Measurements from ENCODE around the gene MTHFD1L.
"Not testable (repeated sequence)": the region's sequence is repeated elsewhere in the genome, so short reads cannot be mapped to it uniquely, and the experiment has no call there.

MTHFD1L gene

GRCh38 chr6:150846641-150847040, 18.9 kb upstream of the MTHFD1L start:
- H3K36me3 ChIP-seq (ENCODE audit: control insufficient read depth, insufficient read depth, low read length): no peaks in the 10 kb centered on the region
- no peak overlapping the region for H3K9ac ChIP-seq (ENCODE audit: low read length)
- H3K27me3 ChIP-seq (ENCODE audit: control insufficient read depth, insufficient read depth, low read length): no peaks in the 10 kb centered on the region
- H3K9me3 ChIP-seq (ENCODE audit: control insufficient read depth, low read length): no peaks in the 10 kb centered on the region
- no peak overlapping the region for H3K4me3 ChIP-seq (ENCODE audit: low read length)
- H3K4me1 ChIP-seq (ENCODE audit: control insufficient read depth, insufficient read depth, low read length): no peaks in the 10 kb centered on the region

- Histone ChIP-seq H3K4me1 (ENCODE audit: control insufficient read depth, insufficient read depth, low read length) (no peaks in the 10 kb centered on the region), H3K27me3 (ENCODE audit: control insufficient read depth, insufficient read depth, low read length) (no peaks in the 10 kb centered on the region), H3K9ac (ENCODE audit: low read length) (no peak overlapping the region), H3K36me3 (ENCODE audit: control insufficient read depth, insufficient read depth, low read length) (no peaks in the 10 kb centered on the region), H3K9me3 (ENCODE audit: control insufficient read depth, low read length) (no peaks in the 10 kb centered on the region), H3K4me3 (ENCODE audit: low read length) (no peak overlapping the region)
These were observed 17.1 kb upstream of the MTHFD1L start for GRCh38 chr6:150848400-150848799.

- peaks cover 20% of the 10 kb centered on the region for H3K4me1 ChIP-seq (ENCODE audit: control insufficient read depth, insufficient read depth, low read length)
- H3K4me3 ChIP-seq (ENCODE audit: low read length); H3K9ac ChIP-seq (ENCODE audit: low read length); H3K9me3 ChIP-seq (ENCODE audit: control insufficient read depth, low read length); H3K36me3 ChIP-seq (ENCODE audit: control insufficient read depth, insufficient read depth, low read length); H3K27me3 ChIP-seq (ENCODE audit: control insufficient read depth, insufficient read depth, low read length): not testable (repeated sequence)
These were observed 11.1 kb upstream of the MTHFD1L start for GRCh38 chr6:150854392-150854791.

GRCh38 chr6:150855171-150855570, 10.3 kb upstream of the MTHFD1L start:
- not testable (repeated sequence) for H3K4me3 ChIP-seq (ENCODE audit: low read length); H3K9me3 ChIP-seq (ENCODE audit: control insufficient read depth, low read length); H3K36me3 ChIP-seq (ENCODE audit: control insufficient read depth, insufficient read depth, low read length); H3K9ac ChIP-seq (ENCODE audit: low read length); H3K27me3 ChIP-seq (ENCODE audit: control insufficient read depth, insufficient read depth, low read length)
- H3K4me1 ChIP-seq (ENCODE audit: control insufficient read depth, insufficient read depth, low read length): peaks cover 20% of the 10 kb centered on the region

GRCh38 chr6:150857062-150857944, 8.2 kb upstream of the MTHFD1L start:
- Histone ChIP-seq H3K36me3 (ENCODE audit: control insufficient read depth, insufficient read depth, low read length) (no peaks in the 10 kb centered on the region), H3K27me3 (ENCODE audit: control insufficient read depth, insufficient read depth, low read length) (no peaks in the 10 kb centered on the region), H3K4me1 (ENCODE audit: control insufficient read depth, insufficient read depth, low read length) (peaks cover 20% of the 10 kb centered on the region), H3K9ac (ENCODE audit: low read length) (peak overlapping the region; percentile 45), H3K4me3 (ENCODE audit: low read length) (no peak overlapping the region), H3K9me3 (ENCODE audit: control insufficient read depth, low read length) (no peaks in the 10 kb centered on the region)

GRCh38 chr6:150857945-150858308, 7.6 kb upstream of the MTHFD1L start:
- Histone ChIP-seq H3K27me3 (ENCODE audit: control insufficient read depth, insufficient read depth, low read length) (no peaks in the 10 kb centered on the region), H3K36me3 (ENCODE audit: control insufficient read depth, insufficient read depth, low read length) (no peaks in the 10 kb centered on the region), H3K4me3 (ENCODE audit: low read length) (no peak overlapping the region), H3K4me1 (ENCODE audit: control insufficient read depth, insufficient read depth, low read length) (peaks cover 20% of the 10 kb centered on the region), H3K9me3 (ENCODE audit: control insufficient read depth, low read length) (no peaks in the 10 kb centered on the region), H3K9ac (ENCODE audit: low read length) (peak overlapping the region; percentile 45)

GRCh38 chr6:150861448-150862168, 3.9 kb upstream of the MTHFD1L start:
- H3K9ac ChIP-seq (ENCODE audit: low read length); H3K36me3 ChIP-seq (ENCODE audit: control insufficient read depth, insufficient read depth, low read length); H3K4me3 ChIP-seq (ENCODE audit: low read length); H3K9me3 ChIP-seq (ENCODE audit: control insufficient read depth, low read length); H3K27me3 ChIP-seq (ENCODE audit: control insufficient read depth, insufficient read depth, low read length): not testable (repeated sequence)
- peaks cover 24% of the 10 kb centered on the region for H3K4me1 ChIP-seq (ENCODE audit: control insufficient read depth, insufficient read depth, low read length)

GRCh38 chr6:150863213-150863928, 2.1 kb upstream of the MTHFD1L start:
- H3K4me3 ChIP-seq (ENCODE audit: low read length): no peak overlapping the region
- no peaks in the 10 kb centered on the region for H3K9me3 ChIP-seq (ENCODE audit: control insufficient read depth, low read length)
- H3K4me1 ChIP-seq (ENCODE audit: control insufficient read depth, insufficient read depth, low read length): peaks cover 7% of the 10 kb centered on the region
- no peak overlapping the region for H3K9ac ChIP-seq (ENCODE audit: low read length)
- H3K27me3 ChIP-seq (ENCODE audit: control insufficient read depth, insufficient read depth, low read length): no peaks in the 10 kb centered on the region
- no peaks in the 10 kb centered on the region for H3K36me3 ChIP-seq (ENCODE audit: control insufficient read depth, insufficient read depth, low read length)

- Histone ChIP-seq H3K9ac (ENCODE audit: low read length) (peak overlapping the region; percentile 79), H3K36me3 (ENCODE audit: control insufficient read depth, insufficient read depth, low read length) (no peaks in the 10 kb centered on the region), H3K4me3 (ENCODE audit: low read length) (peak overlapping the region; percentile 46), H3K27me3 (ENCODE audit: control insufficient read depth, insufficient read depth, low read length) (no peaks in the 10 kb centered on the region), H3K4me1 (ENCODE audit: control insufficient read depth, insufficient read depth, low read length) (peaks cover 5% of the 10 kb centered on the region), H3K9me3 (ENCODE audit: control insufficient read depth, low read length) (no peaks in the 10 kb centered on the region)
These were observed 478 bp upstream of the MTHFD1L start for GRCh38 chr6:150865043-150865405.

- H3K4me1 ChIP-seq (ENCODE audit: control insufficient read depth, insufficient read depth, low read length): peaks cover 5% of the 10 kb centered on the region
- H3K36me3 ChIP-seq (ENCODE audit: control insufficient read depth, insufficient read depth, low read length): no peaks in the 10 kb centered on the region
- H3K4me3 ChIP-seq (ENCODE audit: low read length): peak overlapping the region; percentile 41
- H3K27me3 ChIP-seq (ENCODE audit: control insufficient read depth, insufficient read depth, low read length): no peaks in the 10 kb centered on the region
- peak overlapping the region; percentile 69 for H3K9ac ChIP-seq (ENCODE audit: low read length)
- no peaks in the 10 kb centered on the region for H3K9me3 ChIP-seq (ENCODE audit: control insufficient read depth, low read length)
These were observed 867 bp downstream of the MTHFD1L start for GRCh38 chr6:150866147-150866990.

GRCh38 chr6:150866991-150867501, 1.5 kb downstream of the MTHFD1L start:
- H3K36me3 ChIP-seq (ENCODE audit: control insufficient read depth, insufficient read depth, low read length): no peaks in the 10 kb centered on the region
- peak overlapping the region; percentile 69 for H3K9ac ChIP-seq (ENCODE audit: low read length)
- no peaks in the 10 kb centered on the region for H3K9me3 ChIP-seq (ENCODE audit: control insufficient read depth, low read length)
- no peak overlapping the region for H3K4me3 ChIP-seq (ENCODE audit: low read length)
- H3K27me3 ChIP-seq (ENCODE audit: control insufficient read depth, insufficient read depth, low read length): no peaks in the 10 kb centered on the region
- peaks cover 5% of the 10 kb centered on the region for H3K4me1 ChIP-seq (ENCODE audit: control insufficient read depth, insufficient read depth, low read length)
